MM.1S (cell line): ENCODE measurements around the gene TRIM44.

Experiments used
- DNase-seq: peaks from one replicate; pipeline ENCODE4 v3.0.0-alpha.2; 2015
- H2AFZ ChIP-seq: fragments of 300-600 bp; sonication (generic); 2 replicates; pipeline ENCODE4 v1.6.0; 2016; ENCODE audit warnings: antibody characterized with exemption, low read length
- H3F3A ChIP-seq: fragments of 300-600 bp; sonication (generic); 2 replicates; pipeline ENCODE4 v1.6.1; 2016; ENCODE audit warnings: mild to moderate bottlenecking, antibody characterized with exemption, low read length, moderate library complexity, mixed read lengths; ENCODE audit not compliant: insufficient read depth
- H3K27ac ChIP-seq: fragments of 300-600 bp; sonication (generic); 2 replicates; pipeline ENCODE4 v1.5.1; 2016; ENCODE audit warnings: mild to moderate bottlenecking, low read length
- H3K27me3 ChIP-seq: fragments of 300-600 bp; sonication (generic); replicated peaks from 2 replicates; pipeline ENCODE4 v1.6.0; 2016; ENCODE audit warnings: low read length; ENCODE audit not compliant: insufficient read depth
- H3K36me3 ChIP-seq: fragments of 300-600 bp; sonication (generic); replicated peaks from 2 replicates; pipeline ENCODE4 v1.6.1; 2016; ENCODE audit warnings: mild to moderate bottlenecking, low read length, mixed read lengths; ENCODE audit not compliant: insufficient read depth
- H3K4me1 ChIP-seq: fragments of 300-600 bp; sonication (generic); 2 replicates; pipeline ENCODE4 v1.6.1; 2016; ENCODE audit warnings: low read length, mixed read lengths
- H3K4me2 ChIP-seq: fragments of 300-600 bp; sonication (generic); 2 replicates; pipeline ENCODE4 v1.6.0; 2016; ENCODE audit warnings: low read depth, low read length
- H3K4me3 ChIP-seq: fragments of 300-600 bp; sonication (generic); 2 replicates; pipeline ENCODE4 v1.5.1; 2016; ENCODE audit warnings: low read length, mixed read lengths
- H3K79me2 ChIP-seq: fragments of 300-600 bp; sonication (generic); 2 replicates; pipeline ENCODE4 v1.6.1; 2016; ENCODE audit warnings: mixed run types, low read length, mixed read lengths
- H3K9ac ChIP-seq: fragments of 300-600 bp; sonication (generic); 2 replicates; pipeline ENCODE4 v1.6.1; 2016; ENCODE audit warnings: low read length, mixed read lengths
- H3K9me2 ChIP-seq: fragments of 300-600 bp; sonication (generic); replicated peaks from 2 replicates; pipeline ENCODE4 v1.6.1; 2016; ENCODE audit warnings: mild to moderate bottlenecking, low read length, mixed read lengths; ENCODE audit not compliant: insufficient read depth
- H3K9me3 ChIP-seq: fragments of 300-600 bp; sonication (generic); replicated peaks from 2 replicates; pipeline ENCODE4 v1.6.1; 2016; ENCODE audit warnings: mild to moderate bottlenecking, low read length, mixed read lengths; ENCODE audit not compliant: insufficient read depth
- H4K20me1 ChIP-seq: fragments of 300-600 bp; sonication (generic); 2 replicates; pipeline ENCODE4 v1.6.1; 2016; ENCODE audit warnings: mild to moderate bottlenecking, low read length, moderate library complexity, mixed read lengths; ENCODE audit not compliant: insufficient read depth
- CTCF ChIP-seq: fragments of 300-600 bp; sonication (generic); IDR thresholded peaks from 2 replicates; pipeline ENCODE4 v1.5.1; 2016; ENCODE audit warnings: antibody characterized with exemption, low read length, mixed read lengths
- EZH2 ChIP-seq: fragments of 300-600 bp; sonication (generic); optimal IDR thresholded peaks from 2 replicates; pipeline ENCODE3; 2017; ENCODE audit warnings: low read depth, mild to moderate bottlenecking, antibody characterized with exemption, low read length, mixed read lengths
- EZH2phosphoT487 ChIP-seq: fragments of 300-600 bp; sonication (generic); IDR thresholded peaks from 2 replicates; pipeline ENCODE4 v1.6.1; 2018; ENCODE audit warnings: antibody characterized with exemption, low read length

The TRIM44 gene

GRCh38 chr11:35709376-35709775, 46.8 kb downstream of the TRIM44 start:
- H3K36me3 ChIP-seq = no peaks in the 10 kb centered on the region
- H3F3A ChIP-seq = no peaks in the 10 kb centered on the region
- no peaks in the 10 kb centered on the region for H3K9me2 ChIP-seq
- TF ChIP-seq EZH2 = no peak
- TF ChIP-seq EZH2phosphoT487 = no peak
- no peak for TF ChIP-seq CTCF
- H3K9ac ChIP-seq = no peak overlapping the region
- no peak overlapping the region for H3K27ac ChIP-seq
- H3K4me3 ChIP-seq = no peak overlapping the region
- no peaks in the 10 kb centered on the region for H3K79me2 ChIP-seq
- no peaks in the 10 kb centered on the region for H3K27me3 ChIP-seq
- H4K20me1 ChIP-seq = no peaks in the 10 kb centered on the region
- H3K4me2 ChIP-seq = no peak overlapping the region
- DNase-seq = no peak
- no peaks in the 10 kb centered on the region for H3K9me3 ChIP-seq
- H3K4me1 ChIP-seq = no peaks in the 10 kb centered on the region
- no peak overlapping the region for H2AFZ ChIP-seq

- TF ChIP-seq EZH2phosphoT487 = no peak
- Histone ChIP-seq H3K9me3 (no peaks in the 10 kb centered on the region), H3K79me2 (no peaks in the 10 kb centered on the region), H3K4me1 (no peaks in the 10 kb centered on the region), H3K36me3 (no peaks in the 10 kb centered on the region), H4K20me1 (no peaks in the 10 kb centered on the region), H3K9me2 (no peaks in the 10 kb centered on the region), H3K27me3 (no peaks in the 10 kb centered on the region), H3K4me2 (no peak overlapping the region), H3K27ac (no peak overlapping the region), H3F3A (no peaks in the 10 kb centered on the region), H3K9ac (no peak overlapping the region), H2AFZ (no peak overlapping the region), H3K4me3 (no peak overlapping the region)
- DNase-seq = no peak
Measured at GRCh38 chr11:35711173-35711910, 48.8 kb downstream of the TRIM44 start.

- Histone ChIP-seq H3K9me2 (no peaks in the 10 kb centered on the region), H3K36me3 (no peaks in the 10 kb centered on the region), H3F3A (no peaks in the 10 kb centered on the region), H2AFZ (no peak overlapping the region), H3K27me3 (no peaks in the 10 kb centered on the region), H3K9me3 (no peaks in the 10 kb centered on the region), H3K4me2 (no peak overlapping the region), H3K79me2 (no peaks in the 10 kb centered on the region), H3K9ac (no peak overlapping the region), H3K4me3 (no peak overlapping the region), H4K20me1 (no peaks in the 10 kb centered on the region), H3K27ac (no peak overlapping the region), H3K4me1 (no peaks in the 10 kb centered on the region)
- no peak for DNase-seq
- TF ChIP-seq EZH2 (no peak), CTCF (no peak), EZH2phosphoT487 (no peak)
Measured at GRCh38 chr11:35711924-35712323, 49.3 kb downstream of the TRIM44 start.

GRCh38 chr11:35712533-35712932, 50.0 kb downstream of the TRIM44 start:
- no peak for DNase-seq
- no peaks in the 10 kb centered on the region for H3K4me1 ChIP-seq

More at GRCh38 chr11:35712533-35712932, 50.0 kb downstream of the TRIM44 start:
- no peak for TF ChIP-seq EZH2
- no peak for TF ChIP-seq CTCF
- TF ChIP-seq EZH2phosphoT487 = no peak
- Histone ChIP-seq H3K27ac (no peak overlapping the region), H3K4me2 (no peak overlapping the region), H3K27me3 (no peaks in the 10 kb centered on the region), H3K79me2 (no peaks in the 10 kb centered on the region), H3F3A (no peaks in the 10 kb centered on the region), H3K9me2 (no peaks in the 10 kb centered on the region), H4K20me1 (no peaks in the 10 kb centered on the region), H3K36me3 (no peaks in the 10 kb centered on the region), H3K4me3 (no peak overlapping the region), H2AFZ (no peak overlapping the region), H3K9me3 (no peaks in the 10 kb centered on the region), H3K9ac (no peak overlapping the region)
